GM12878 (cell line): ENCODE measurements around the gene TBL1XR1. TPM values are rescaled to one million over a fixed set of nuclear protein-coding genes. Genes with fewer than 3 reads are reported as not detected.

Experiments used
- CHD4 ChIP-seq: fragments of 200-600 bp; sonication (generic); IDR thresholded peaks from 2 replicates; pipeline ENCODE4 v1.6.1; 2016; ENCODE audit warnings: mild to moderate bottlenecking
- FOXM1 ChIP-seq: IDR thresholded peaks from 2 replicates; pipeline ENCODE4 v1.6.1; 2012; ENCODE audit warnings: low read depth, mild to moderate bottlenecking, inconsistent platforms, low read length, moderate library complexity
- PRDM15 ChIP-seq: fragments of 450-650 bp; formaldehyde crosslinking; IDR thresholded peaks from 2 replicates; pipeline ENCODE4 v1.4.0; 2020; ENCODE audit warnings: mild to moderate bottlenecking, moderate library complexity
- ZBTB11 ChIP-seq: fragments of 450-650 bp; formaldehyde crosslinking; IDR thresholded peaks from 2 replicates; pipeline ENCODE4 v1.5.0; 2022; ENCODE audit warnings: mild to moderate bottlenecking, missing genetic modification characterization
- ZNF687 ChIP-seq: fragments of 450-650 bp; IDR thresholded peaks from 2 replicates; pipeline ENCODE4 v1.6.1; 2017; ENCODE audit warnings: mild to moderate bottlenecking, moderate library complexity
- polyA plus RNA-seq, 11 experiments: library from polyadenylated mRNA; depleted of rRNA in 4 of 11; unstranded in 6 of 11; stranded (reverse) in 5 of 11; fragments of >200 nt; fragmentation: Nextera tagmentation in 4 of 11; fragmentation: Illumina TruSeq in 1 of 11; extraction: Ambion mirVana in 4 of 11; extraction: Trizol in 1 of 11; gene quantifications; 1 replicate in 1 of 11; 2 replicates in 10 of 11; pipeline versions ENCODE4 v1.2.1 to v1.2.3, GENCODE V29; 2011 to 2016; ENCODE audit warnings: inconsistent platforms in 2 of 11, missing spikeins in 2 of 11, low read depth in 1 of 11
- total RNA-seq, 4 experiments: library from RNA; depleted of rRNA in 3 of 4; stranded (reverse); fragments of >200 nt in 3 of 4; fragmentation: Illumina TruSeq in 1 of 4; extraction: Trizol in 1 of 4; gene quantifications; 2 replicates each; pipeline versions ENCODE4 v1.2.1 to v1.2.3, GENCODE V29; 2013 to 2021

Gene TBL1XR1
- total and polyA plus RNA-seq, 10 of the 15 experiments (the other 5 are each of a cell fraction or from before 2014, with no cell fraction given): 13.0 to 115 (median 60.4) TPM

- TF ChIP-seq CHD4: no peak
- no peak for TF ChIP-seq ZBTB11 (CRISPR knock-in tag)
- no peak for TF ChIP-seq FOXM1
- TF ChIP-seq ZNF687: no peak
- TF ChIP-seq PRDM15 (CRISPR knock-in tag): no peak
Measured at GRCh38 chr3:177210744-177211502, 13.6 kb upstream of the TBL1XR1 start (continued).
